SK-N-SH treated with all-trans-retinoic acid at 6 μM for 48 hours (cell line): ENCODE measurements around the gene KCNIP4.

Experiments
- ATAC-seq: fragments of 200-7000 bp; cut with Tn5 transposase; 3 replicates; pipeline ENCODE4 v1.9.1; 2020; ENCODE audit warnings: mild to moderate bottlenecking, moderate library complexity
- ARNTL ChIP-seq: fragments of 450-650 bp; formaldehyde crosslinking; IDR thresholded peaks from 2 replicates; pipeline ENCODE4 v1.5.0; 2020; ENCODE audit warnings: low read depth, mild to moderate bottlenecking, moderate library complexity, borderline replicate concordance
- BACH2 ChIP-seq: fragments of 250-450 bp; sonication (Bioruptor Pico); IDR thresholded peaks from 2 replicates; pipeline ENCODE4 v1.9.0; 2021; ENCODE audit warnings: mild to moderate bottlenecking, borderline replicate concordance
- CSDC2 ChIP-seq: fragments of 250-450 bp; sonication (Bioruptor Pico); IDR thresholded peaks from 2 replicates; pipeline ENCODE4 v1.5.0; 2020; ENCODE audit warnings: mild to moderate bottlenecking, moderate library complexity
- GLIS3 ChIP-seq: fragments of 250-450 bp; sonication (Bioruptor Pico); IDR thresholded peaks from 2 replicates; pipeline ENCODE4 v1.5.0; 2020; ENCODE audit warnings: mild to moderate bottlenecking, moderate library complexity
- ISL1 ChIP-seq: fragments of 250-450 bp; sonication (Bioruptor Pico); IDR thresholded peaks from 2 replicates; pipeline ENCODE4 v2.1.2; 2022; ENCODE audit warnings: mild to moderate bottlenecking, moderate library complexity
- OSR1 ChIP-seq: fragments of 250-450 bp; sonication (Bioruptor Pico); IDR thresholded peaks from 2 replicates; pipeline ENCODE4 v1.8.0; 2022; ENCODE audit warnings: moderate library complexity, mild to moderate bottlenecking, inconsistent platforms
- PPARA ChIP-seq: fragments of 250-450 bp; sonication (Bioruptor Pico); IDR thresholded peaks from 2 replicates; pipeline ENCODE4 v1.5.0; 2020; ENCODE audit warnings: mild to moderate bottlenecking, borderline replicate concordance
- RARB ChIP-seq: fragments of 250-450 bp; sonication (Bioruptor Pico); IDR thresholded peaks from 2 replicates; pipeline ENCODE4 v1.8.0; 2021; ENCODE audit warnings: mild to moderate bottlenecking, moderate library complexity
- TCF4 ChIP-seq: fragments of 250-450 bp; sonication (Bioruptor Pico); IDR thresholded peaks from 2 replicates; pipeline ENCODE4 v1.8.0; 2021; ENCODE audit warnings: mild to moderate bottlenecking, moderate library complexity, borderline replicate concordance
- TOX ChIP-seq: fragments of 250-450 bp; sonication (Bioruptor Pico); IDR thresholded peaks from 2 replicates; pipeline ENCODE4 v1.8.0; 2021; ENCODE audit warnings: mild to moderate bottlenecking, moderate library complexity, borderline replicate concordance
- ZC3H10 ChIP-seq: fragments of 250-450 bp; sonication (Bioruptor Pico); IDR thresholded peaks from 2 replicates; pipeline ENCODE4 v1.5.1; 2021; ENCODE audit warnings: mild to moderate bottlenecking, moderate library complexity
- ZFP3 ChIP-seq: fragments of 250-450 bp; sonication (Bioruptor Pico); IDR thresholded peaks from 2 replicates; pipeline ENCODE4 v1.5.0; 2020; ENCODE audit warnings: mild to moderate bottlenecking, moderate library complexity
- ZNF565 ChIP-seq: fragments of 450-650 bp; formaldehyde crosslinking; conservative IDR thresholded peaks from 2 replicates; pipeline ENCODE4 v1.5.0; 2020; ENCODE audit warnings: low read depth, mild to moderate bottlenecking, moderate library complexity
- ZNF70 ChIP-seq: fragments of 450-650 bp; formaldehyde crosslinking; IDR thresholded peaks from 2 replicates; pipeline ENCODE4 v1.5.0; 2020; ENCODE audit warnings: mild to moderate bottlenecking, moderate library complexity
- ZNF8 ChIP-seq: fragments of 450-650 bp; formaldehyde crosslinking; IDR thresholded peaks from 2 replicates; pipeline ENCODE4 v1.5.0; 2020; ENCODE audit warnings: mild to moderate bottlenecking, moderate library complexity
- TF ChIP-seq, protein P1 (sequence below): fragments of 250-450 bp; sonication (Bioruptor Pico); IDR thresholded peaks from 2 replicates; pipeline ENCODE4 v1.5.1; 2021; ENCODE audit warnings: mild to moderate bottlenecking, moderate library complexity
- TF ChIP-seq, protein P2 (sequence below): fragments of 250-450 bp; sonication (Bioruptor Pico); IDR thresholded peaks from 2 replicates; pipeline ENCODE4 v1.5.0; 2020; ENCODE audit warnings: mild to moderate bottlenecking, moderate library complexity
- TF ChIP-seq, protein P3 (sequence below): fragments of 250-450 bp; sonication (Bioruptor Pico); IDR thresholded peaks from 2 replicates; pipeline ENCODE4 v1.8.0; 2021; ENCODE audit warnings: low read depth, mild to moderate bottlenecking, moderate library complexity, borderline replicate concordance
- TF ChIP-seq, protein P4 (sequence below): fragments of 250-450 bp; sonication (Bioruptor Pico); IDR thresholded peaks from 2 replicates; pipeline ENCODE4 v1.5.1; 2020; ENCODE audit warnings: low read depth, mild to moderate bottlenecking, moderate library complexity
- TF ChIP-seq, protein P5 (sequence below): fragments of 250-450 bp; sonication (Bioruptor Pico); IDR thresholded peaks from 2 replicates; pipeline ENCODE4 v1.8.0; 2020; ENCODE audit warnings: mild to moderate bottlenecking, moderate library complexity, borderline replicate concordance

Gene KCNIP4

DNA sequence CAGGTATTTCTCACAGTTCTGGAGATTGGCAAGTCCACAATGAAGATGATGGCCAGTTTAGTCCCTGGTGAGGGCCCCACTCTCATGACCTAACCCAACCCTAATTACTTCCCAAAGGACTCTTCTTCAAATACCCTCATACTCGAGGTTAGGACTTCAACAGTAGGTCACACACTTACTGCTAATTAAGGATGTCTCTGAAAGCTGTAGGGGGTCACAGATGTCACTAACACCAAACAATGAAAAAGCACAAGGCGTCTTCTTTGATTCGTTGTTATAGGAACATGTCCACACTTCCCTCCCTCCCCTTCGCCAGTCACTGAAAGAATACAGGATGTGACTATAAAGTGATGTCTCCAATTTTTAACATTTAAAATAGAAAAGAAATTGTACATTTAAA, 938.6 kb downstream of the KCNIP4 start (continued):
- TF ChIP-seq, protein P1, sequence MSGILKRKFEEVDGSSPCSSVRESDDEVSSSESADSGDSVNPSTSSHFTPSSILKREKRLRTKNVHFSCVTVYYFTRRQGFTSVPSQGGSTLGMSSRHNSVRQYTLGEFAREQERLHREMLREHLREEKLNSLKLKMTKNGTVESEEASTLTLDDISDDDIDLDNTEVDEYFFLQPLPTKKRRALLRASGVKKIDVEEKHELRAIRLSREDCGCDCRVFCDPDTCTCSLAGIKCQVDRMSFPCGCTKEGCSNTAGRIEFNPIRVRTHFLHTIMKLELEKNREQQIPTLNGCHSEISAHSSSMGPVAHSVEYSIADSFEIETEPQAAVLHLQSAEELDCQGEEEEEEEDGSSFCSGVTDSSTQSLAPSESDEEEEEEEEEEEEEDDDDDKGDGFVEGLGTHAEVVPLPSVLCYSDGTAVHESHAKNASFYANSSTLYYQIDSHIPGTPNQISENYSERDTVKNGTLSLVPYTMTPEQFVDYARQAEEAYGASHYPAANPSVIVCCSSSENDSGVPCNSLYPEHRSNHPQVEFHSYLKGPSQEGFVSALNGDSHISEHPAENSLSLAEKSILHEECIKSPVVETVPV (CRISPR knock-in tag), result no peak
- TF ChIP-seq, protein P2, sequence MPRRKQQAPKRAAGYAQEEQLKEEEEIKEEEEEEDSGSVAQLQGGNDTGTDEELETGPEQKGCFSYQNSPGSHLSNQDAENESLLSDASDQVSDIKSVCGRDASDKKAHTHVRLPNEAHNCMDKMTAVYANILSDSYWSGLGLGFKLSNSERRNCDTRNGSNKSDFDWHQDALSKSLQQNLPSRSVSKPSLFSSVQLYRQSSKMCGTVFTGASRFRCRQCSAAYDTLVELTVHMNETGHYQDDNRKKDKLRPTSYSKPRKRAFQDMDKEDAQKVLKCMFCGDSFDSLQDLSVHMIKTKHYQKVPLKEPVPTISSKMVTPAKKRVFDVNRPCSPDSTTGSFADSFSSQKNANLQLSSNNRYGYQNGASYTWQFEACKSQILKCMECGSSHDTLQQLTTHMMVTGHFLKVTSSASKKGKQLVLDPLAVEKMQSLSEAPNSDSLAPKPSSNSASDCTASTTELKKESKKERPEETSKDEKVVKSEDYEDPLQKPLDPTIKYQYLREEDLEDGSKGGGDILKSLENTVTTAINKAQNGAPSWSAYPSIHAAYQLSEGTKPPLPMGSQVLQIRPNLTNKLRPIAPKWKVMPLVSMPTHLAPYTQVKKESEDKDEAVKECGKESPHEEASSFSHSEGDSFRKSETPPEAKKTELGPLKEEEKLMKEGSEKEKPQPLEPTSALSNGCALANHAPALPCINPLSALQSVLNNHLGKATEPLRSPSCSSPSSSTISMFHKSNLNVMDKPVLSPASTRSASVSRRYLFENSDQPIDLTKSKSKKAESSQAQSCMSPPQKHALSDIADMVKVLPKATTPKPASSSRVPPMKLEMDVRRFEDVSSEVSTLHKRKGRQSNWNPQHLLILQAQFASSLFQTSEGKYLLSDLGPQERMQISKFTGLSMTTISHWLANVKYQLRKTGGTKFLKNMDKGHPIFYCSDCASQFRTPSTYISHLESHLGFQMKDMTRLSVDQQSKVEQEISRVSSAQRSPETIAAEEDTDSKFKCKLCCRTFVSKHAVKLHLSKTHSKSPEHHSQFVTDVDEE (CRISPR knock-in tag), result no peak

DNA sequence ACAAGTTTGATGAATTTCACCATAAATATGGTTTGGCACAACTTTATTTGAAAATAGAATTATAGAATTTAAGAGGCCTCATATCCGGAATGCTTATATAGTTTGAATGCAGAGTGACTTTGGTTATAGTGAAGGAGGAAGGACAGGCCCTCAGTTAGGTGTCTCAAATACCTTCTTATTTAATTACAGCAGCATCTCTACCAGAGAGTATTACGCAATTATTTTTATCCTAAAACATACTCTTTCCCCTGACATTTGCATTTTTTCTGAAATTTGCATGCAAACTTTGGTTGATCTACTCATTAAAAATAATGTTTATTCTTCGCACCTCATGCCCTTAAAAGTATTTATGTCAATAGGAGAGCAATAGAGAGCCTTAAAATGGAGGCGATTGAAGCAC, 942.9 kb downstream of the KCNIP4 start:
- no peak for ATAC-seq
- no peak for TF ChIP-seq BACH2 (CRISPR knock-in tag)
- no peak for TF ChIP-seq ARNTL (CRISPR knock-in tag)
- no peak for TF ChIP-seq OSR1 (CRISPR knock-in tag)
- TF ChIP-seq ZFP3, result no peak
- TF ChIP-seq CSDC2, result no peak
- TF ChIP-seq ISL1, result no peak
- TF ChIP-seq ZNF8 (CRISPR knock-in tag), result no peak
- no peak for TF ChIP-seq ZC3H10
- TF ChIP-seq, protein P3, sequence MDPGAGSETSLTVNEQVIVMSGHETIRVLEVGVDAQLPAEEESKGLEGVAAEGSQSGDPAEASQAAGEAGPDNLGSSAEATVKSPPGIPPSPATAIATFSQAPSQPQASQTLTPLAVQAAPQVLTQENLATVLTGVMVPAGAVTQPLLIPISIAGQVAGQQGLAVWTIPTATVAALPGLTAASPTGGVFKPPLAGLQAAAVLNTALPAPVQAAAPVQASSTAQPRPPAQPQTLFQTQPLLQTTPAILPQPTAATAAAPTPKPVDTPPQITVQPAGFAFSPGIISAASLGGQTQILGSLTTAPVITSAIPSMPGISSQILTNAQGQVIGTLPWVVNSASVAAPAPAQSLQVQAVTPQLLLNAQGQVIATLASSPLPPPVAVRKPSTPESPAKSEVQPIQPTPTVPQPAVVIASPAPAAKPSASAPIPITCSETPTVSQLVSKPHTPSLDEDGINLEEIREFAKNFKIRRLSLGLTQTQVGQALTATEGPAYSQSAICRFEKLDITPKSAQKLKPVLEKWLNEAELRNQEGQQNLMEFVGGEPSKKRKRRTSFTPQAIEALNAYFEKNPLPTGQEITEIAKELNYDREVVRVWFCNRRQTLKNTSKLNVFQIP (CRISPR knock-in tag), result no peak

DNA sequence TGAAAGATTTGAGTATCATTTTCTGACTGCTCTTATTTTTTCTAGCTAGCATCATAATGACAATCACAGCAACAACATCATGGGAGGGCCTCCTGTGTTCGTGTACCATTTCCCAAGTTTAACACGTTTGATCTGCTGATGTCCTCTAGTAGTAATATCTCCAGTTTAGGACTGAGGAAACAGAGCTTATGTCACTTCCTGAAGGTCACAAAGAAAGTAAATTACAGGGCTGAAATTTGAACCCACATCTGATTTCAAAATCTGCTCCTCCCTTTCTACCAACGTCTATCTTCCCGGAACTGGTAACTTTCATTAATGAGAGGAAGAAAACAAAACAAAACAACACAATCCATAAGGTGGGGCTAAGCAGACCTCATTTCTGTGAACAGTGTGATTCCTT, 945.6 kb downstream of the KCNIP4 start:
- TF ChIP-seq ZFP3, result no peak
- no peak for TF ChIP-seq OSR1 (CRISPR knock-in tag)
- no peak for TF ChIP-seq ARNTL (CRISPR knock-in tag)
- TF ChIP-seq PPARA, result no peak
- TF ChIP-seq ZNF8 (CRISPR knock-in tag), result no peak
- no peak for TF ChIP-seq TCF4
- TF ChIP-seq, protein P1 (CRISPR knock-in tag), result no peak
- TF ChIP-seq ISL1, result no peak
- TF ChIP-seq GLIS3 (CRISPR knock-in tag), result no peak
- no peak for TF ChIP-seq ZC3H10
- TF ChIP-seq, protein P4, sequence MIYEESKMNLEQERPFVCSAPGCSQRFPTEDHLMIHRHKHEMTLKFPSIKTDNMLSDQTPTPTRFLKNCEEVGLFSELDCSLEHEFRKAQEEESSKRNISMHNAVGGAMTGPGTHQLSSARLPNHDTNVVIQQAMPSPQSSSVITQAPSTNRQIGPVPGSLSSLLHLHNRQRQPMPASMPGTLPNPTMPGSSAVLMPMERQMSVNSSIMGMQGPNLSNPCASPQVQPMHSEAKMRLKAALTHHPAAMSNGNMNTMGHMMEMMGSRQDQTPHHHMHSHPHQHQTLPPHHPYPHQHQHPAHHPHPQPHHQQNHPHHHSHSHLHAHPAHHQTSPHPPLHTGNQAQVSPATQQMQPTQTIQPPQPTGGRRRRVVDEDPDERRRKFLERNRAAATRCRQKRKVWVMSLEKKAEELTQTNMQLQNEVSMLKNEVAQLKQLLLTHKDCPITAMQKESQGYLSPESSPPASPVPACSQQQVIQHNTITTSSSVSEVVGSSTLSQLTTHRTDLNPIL (CRISPR knock-in tag), result no peak
- TF ChIP-seq CSDC2, result no peak
- TF ChIP-seq ZNF70, result no peak
- TF ChIP-seq, protein P5, sequence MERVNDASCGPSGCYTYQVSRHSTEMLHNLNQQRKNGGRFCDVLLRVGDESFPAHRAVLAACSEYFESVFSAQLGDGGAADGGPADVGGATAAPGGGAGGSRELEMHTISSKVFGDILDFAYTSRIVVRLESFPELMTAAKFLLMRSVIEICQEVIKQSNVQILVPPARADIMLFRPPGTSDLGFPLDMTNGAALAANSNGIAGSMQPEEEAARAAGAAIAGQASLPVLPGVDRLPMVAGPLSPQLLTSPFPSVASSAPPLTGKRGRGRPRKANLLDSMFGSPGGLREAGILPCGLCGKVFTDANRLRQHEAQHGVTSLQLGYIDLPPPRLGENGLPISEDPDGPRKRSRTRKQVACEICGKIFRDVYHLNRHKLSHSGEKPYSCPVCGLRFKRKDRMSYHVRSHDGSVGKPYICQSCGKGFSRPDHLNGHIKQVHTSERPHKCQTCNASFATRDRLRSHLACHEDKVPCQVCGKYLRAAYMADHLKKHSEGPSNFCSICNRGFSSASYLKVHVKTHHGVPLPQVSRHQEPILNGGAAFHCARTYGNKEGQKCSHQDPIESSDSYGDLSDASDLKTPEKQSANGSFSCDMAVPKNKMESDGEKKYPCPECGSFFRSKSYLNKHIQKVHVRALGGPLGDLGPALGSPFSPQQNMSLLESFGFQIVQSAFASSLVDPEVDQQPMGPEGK (CRISPR knock-in tag), result no peak
- TF ChIP-seq TOX (CRISPR knock-in tag), result no peak
- TF ChIP-seq BACH2 (CRISPR knock-in tag), result no peak
- TF ChIP-seq, protein P3 (CRISPR knock-in tag), result no peak
- TF ChIP-seq RARB (CRISPR knock-in tag), result no peak
- TF ChIP-seq, protein P2 (CRISPR knock-in tag), result no peak
- TF ChIP-seq ZNF565 (CRISPR knock-in tag), result no peak
- ATAC-seq, result no peak
